Dermis blood vessel endothelial cell (primary cell): ENCODE measurements around the gene EXOC4. TPM values are rescaled to one million over a fixed set of nuclear protein-coding genes. Genes with fewer than 3 reads are reported as not detected.
"Not testable (repeated sequence)": the region's sequence is repeated elsewhere in the genome, so short reads cannot be mapped to it uniquely, and the experiment has no call there.

Experiments used
- DNase-seq: peaks from one replicate; pipeline ENCODE4 v3.0.0; 2010
- total RNA-seq: library from RNA; depleted of rRNA; stranded (reverse); fragments of >200 nt; gene quantifications from 2 replicates; pipeline ENCODE4 v1.2.3, GENCODE V29; 2014

The EXOC4 gene
- total RNA-seq, 1 donor from 2014 or later: 112 TPM

GRCh38 chr7:133904776-133905175 lies 651.9 kb downstream of the EXOC4 start:
- DNase-seq: peak; percentile 40

GRCh38 chr7:133906553-133906952 lies 653.7 kb downstream of the EXOC4 start:
- not testable (repeated sequence) for DNase-seq

GRCh38 chr7:133910761-133911160 lies 657.9 kb downstream of the EXOC4 start:
- DNase-seq: no peak

GRCh38 chr7:133911724-133912123 lies 658.8 kb downstream of the EXOC4 start:
- no peak for DNase-seq

GRCh38 chr7:133912916-133913697 lies 660.2 kb downstream of the EXOC4 start:
- DNase-seq: peak; percentile 84

GRCh38 chr7:133916621-133917020 lies 663.7 kb downstream of the EXOC4 start:
- DNase-seq: no peak

- DNase-seq: no peak
Measured at GRCh38 chr7:133919810-133920209, 666.9 kb downstream of the EXOC4 start.

- no peak for DNase-seq
Measured at GRCh38 chr7:133921635-133922182, 668.8 kb downstream of the EXOC4 start.

- no peak for DNase-seq
Measured at GRCh38 chr7:133923974-133924373, 671.1 kb downstream of the EXOC4 start.

GRCh38 chr7:133931053-133931452 lies 678.2 kb downstream of the EXOC4 start:
- DNase-seq: peak; percentile 13

GRCh38 chr7:133932591-133932990 lies 679.7 kb downstream of the EXOC4 start:
- no peak for DNase-seq

- no peak for DNase-seq
Measured at GRCh38 chr7:133934262-133934976, 681.5 kb downstream of the EXOC4 start.

- no peak for DNase-seq
Measured at GRCh38 chr7:133934977-133935330, 682.1 kb downstream of the EXOC4 start.

- no peak for DNase-seq
Measured at GRCh38 chr7:133936074-133936473, 683.2 kb downstream of the EXOC4 start.

GRCh38 chr7:133937786-133938185 lies 684.9 kb downstream of the EXOC4 start:
- no peak for DNase-seq

GRCh38 chr7:133940368-133940767 lies 687.5 kb downstream of the EXOC4 start:
- no peak for DNase-seq

GRCh38 chr7:133941496-133941895 lies 688.6 kb downstream of the EXOC4 start:
- no peak for DNase-seq

GRCh38 chr7:133945497-133945896 lies 692.6 kb downstream of the EXOC4 start:
- DNase-seq: no peak

GRCh38 chr7:133947458-133948254 lies 694.8 kb downstream of the EXOC4 start:
- no peak for DNase-seq

GRCh38 chr7:133948588-133948987 lies 695.7 kb downstream of the EXOC4 start:
- no peak for DNase-seq

GRCh38 chr7:133950855-133951254 lies 698.0 kb downstream of the EXOC4 start:
- DNase-seq: no peak

- no peak for DNase-seq
Measured at GRCh38 chr7:133955208-133955607, 702.3 kb downstream of the EXOC4 start.

GRCh38 chr7:133957845-133958244 lies 705.0 kb downstream of the EXOC4 start:
- no peak for DNase-seq
